GM10847 (cell line): ENCODE results near the gene FRMD1.

Experiments used
- POLR2A ChIP-seq: IDR thresholded peaks from 2 replicates; pipeline ENCODE4 v1.6.1; 2011; ENCODE audit not compliant: insufficient read length; ENCODE audit errors: extremely low read depth

The FRMD1 gene

DNA sequence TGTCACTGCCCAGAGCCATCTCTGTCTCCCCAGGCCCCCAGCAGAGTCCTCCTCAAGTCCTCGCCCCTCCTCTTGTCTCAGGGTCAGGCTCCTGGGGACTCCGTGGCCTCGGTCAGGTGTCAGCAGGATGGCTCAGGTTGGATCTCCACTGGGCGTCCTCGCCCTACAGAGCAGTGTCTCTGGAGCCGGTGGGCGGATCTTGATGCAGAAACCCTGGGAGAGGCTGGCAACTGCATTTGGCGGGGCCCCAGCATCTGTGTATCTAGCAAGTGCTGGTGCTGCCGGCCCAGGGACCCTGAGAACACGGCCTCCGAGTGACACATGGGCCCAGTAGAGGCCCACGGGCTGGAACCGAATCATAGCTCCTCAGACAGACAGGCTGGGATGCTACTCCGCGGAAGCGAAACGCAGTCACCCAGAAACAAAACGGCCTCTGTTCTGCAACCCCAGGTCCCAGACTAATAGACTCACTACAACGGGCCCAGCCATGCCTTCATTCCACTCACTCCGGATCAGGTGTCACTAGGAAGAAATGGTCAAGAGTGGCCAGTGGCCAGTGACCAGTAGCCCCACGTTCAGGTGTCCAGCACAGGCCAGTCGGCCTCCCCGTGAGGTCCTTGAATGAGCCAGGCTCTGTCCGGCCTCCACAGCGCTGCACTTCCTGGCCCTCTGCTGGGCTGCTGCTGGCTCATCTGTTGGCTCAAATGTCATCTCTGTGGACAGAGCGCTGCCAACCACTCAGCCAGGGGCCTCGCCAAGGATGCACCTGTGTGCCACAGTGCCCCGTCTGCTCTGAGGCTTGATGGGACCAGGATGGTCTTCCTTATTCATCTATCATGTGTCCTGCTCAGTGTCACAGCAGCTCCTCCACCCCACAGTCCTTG lies 12.6 kb upstream of the FRMD1 start:
- no peak for TF ChIP-seq POLR2A

DNA sequence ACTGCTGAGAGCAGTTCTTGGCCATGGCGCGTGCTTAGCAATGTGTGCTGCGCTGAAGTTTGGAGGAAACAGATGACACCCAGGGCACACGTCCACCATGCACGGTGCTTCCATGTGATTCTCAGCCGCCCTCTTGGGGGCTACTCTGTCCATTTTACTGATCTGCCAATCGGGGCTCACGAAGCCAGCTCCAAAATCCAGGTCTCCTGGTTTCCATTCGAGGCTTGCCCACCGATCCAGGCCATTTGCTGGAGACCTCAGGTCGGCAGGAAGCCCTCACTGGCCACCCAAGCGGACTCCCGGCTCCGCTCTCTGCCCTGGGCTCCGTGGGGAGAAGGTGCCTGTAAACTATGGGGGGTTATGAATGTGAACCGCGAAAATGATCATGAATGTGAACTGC lies 11.7 kb upstream of the FRMD1 start:
- no peak for TF ChIP-seq POLR2A

DNA sequence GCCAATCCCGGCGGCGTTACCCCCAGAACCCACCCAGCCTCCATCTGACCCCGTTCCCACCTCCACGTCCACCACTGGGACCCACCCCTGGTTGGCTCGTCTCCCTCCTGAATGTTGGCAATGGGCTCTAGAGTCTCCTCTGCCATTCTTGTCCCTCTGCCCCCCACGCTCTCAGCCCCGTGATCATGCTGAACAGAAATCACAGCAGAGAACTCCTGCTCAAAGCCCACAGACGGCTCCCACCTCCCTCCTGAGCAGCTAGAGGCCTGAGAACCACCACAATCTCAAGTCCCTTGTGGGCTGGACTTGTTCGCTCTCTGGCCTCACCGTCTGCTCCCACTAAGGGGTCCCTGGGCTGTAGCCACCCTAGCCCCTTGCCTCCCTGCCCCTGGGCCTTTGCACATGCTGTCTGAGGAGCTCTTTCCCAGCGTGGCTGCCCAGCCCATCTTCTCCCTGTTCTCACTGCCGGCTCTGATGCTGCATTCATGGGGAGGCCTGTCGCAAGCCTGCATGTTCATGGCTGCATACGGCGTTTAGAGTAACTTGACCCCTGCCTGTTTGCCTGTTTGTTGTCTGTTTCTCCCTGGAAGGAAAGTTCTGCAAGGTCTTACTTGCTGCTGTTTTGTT lies 11.2 kb upstream of the FRMD1 start:
- TF ChIP-seq POLR2A = no peak

GRCh38 chr6:168089186-168090063 lies 10.4 kb upstream of the FRMD1 start:
- TF ChIP-seq POLR2A = no peak

DNA sequence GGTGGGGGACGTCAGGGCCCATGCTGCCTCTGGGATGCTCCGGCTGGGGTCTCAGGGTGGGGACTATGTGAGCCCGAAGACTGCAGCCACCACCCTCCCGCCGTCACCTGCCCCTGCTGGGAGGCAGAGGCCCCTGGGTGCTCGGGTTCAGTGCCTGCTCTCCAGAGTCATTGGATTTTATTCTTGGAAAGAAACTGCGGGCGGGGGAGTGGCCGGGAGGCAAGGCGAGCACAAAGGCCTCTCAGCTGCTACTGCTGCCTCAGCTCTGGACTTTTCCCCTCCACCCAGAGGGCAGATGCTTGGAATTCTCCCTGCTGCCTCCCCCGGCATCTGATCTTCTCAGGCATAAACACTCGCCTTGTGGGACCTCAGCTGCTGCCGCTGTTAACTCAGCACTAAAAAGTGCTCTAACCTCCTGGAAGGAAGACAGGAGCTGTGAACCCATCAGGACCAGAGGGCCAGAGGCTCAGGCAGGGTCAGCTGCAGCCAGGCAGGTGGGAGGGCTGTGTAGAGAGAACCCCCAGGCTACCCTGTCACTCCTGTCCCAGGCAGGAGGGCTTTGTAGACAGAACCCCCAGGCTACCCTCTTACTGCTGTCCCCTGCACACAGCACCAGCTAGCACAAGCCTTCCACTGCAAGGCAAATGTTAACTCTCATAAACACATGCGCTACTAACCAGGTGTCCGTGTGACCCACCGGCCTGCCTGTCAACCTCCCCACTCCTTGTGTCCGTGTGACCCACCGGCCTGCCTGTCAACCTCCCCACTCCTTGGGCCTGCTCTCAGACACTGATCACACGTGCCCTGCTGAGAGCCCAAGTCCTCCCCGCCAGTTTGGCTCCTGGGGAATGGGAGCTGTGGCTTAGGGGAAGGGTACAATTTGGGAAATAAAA lies 9.4 kb upstream of the FRMD1 start:
- no peak for TF ChIP-seq POLR2A

- TF ChIP-seq POLR2A = no peak
Observed at GRCh38 chr6:168087436-168088160, 8.6 kb upstream of the FRMD1 start.

- TF ChIP-seq POLR2A = no peak
Observed at GRCh38 chr6:168086616-168087015, 7.6 kb upstream of the FRMD1 start.

- TF ChIP-seq POLR2A = no peak
Observed at GRCh38 chr6:168086066-168086465, 7.1 kb upstream of the FRMD1 start.

GRCh38 chr6:168084465-168085160 lies 5.6 kb upstream of the FRMD1 start:
- TF ChIP-seq POLR2A = no peak

DNA sequence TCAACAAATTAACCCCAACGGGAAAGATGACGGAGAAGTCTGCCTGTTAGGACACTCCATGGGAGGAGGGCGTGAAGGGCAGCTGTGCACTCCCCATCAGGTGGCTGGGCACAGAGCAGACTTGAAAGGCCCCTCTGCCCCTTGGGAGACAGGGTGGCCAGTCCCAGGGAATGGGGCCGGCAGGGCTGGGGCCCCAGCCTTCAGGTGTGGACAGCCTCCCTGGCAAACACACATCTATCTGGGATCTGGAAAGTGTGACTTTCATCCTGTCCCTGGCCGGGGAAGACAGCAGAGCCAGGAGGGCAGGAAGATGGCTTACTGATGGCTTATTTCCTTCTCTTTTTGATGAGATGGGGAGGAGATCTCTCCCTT lies 4.5 kb upstream of the FRMD1 start:
- TF ChIP-seq POLR2A = no peak

DNA sequence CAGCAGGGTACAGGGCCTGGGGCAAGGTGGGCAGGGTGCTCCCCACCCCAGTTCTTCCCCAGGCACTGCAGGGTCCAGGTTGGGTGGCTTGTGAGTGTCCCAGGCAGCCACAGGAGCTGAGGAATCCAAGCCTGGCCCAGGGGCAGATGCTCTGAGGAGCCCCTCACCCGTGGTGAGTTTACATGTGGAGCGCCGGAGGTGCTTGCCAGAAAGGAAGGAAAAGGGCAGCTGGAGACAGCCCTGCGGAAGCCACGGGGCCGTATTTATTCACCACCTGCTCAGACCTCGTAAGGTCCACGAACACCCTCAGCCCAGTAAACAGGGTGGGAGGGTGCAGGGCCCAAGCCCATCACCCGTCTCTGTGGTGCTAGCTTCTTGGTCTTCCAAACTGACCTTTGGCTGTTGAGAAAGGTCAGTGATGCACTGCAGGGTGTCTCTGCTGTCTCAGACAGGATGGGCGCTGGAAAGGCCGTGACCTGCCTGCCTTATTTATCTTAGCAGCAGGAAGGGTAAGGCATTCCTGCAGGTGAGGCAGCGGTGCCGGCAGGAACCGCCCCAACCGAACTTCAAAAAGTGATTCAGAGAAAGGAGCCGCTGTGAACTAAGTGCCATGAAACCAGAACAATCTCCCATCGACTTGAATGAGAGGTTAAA lies 4.0 kb upstream of the FRMD1 start:
- no peak for TF ChIP-seq POLR2A

DNA sequence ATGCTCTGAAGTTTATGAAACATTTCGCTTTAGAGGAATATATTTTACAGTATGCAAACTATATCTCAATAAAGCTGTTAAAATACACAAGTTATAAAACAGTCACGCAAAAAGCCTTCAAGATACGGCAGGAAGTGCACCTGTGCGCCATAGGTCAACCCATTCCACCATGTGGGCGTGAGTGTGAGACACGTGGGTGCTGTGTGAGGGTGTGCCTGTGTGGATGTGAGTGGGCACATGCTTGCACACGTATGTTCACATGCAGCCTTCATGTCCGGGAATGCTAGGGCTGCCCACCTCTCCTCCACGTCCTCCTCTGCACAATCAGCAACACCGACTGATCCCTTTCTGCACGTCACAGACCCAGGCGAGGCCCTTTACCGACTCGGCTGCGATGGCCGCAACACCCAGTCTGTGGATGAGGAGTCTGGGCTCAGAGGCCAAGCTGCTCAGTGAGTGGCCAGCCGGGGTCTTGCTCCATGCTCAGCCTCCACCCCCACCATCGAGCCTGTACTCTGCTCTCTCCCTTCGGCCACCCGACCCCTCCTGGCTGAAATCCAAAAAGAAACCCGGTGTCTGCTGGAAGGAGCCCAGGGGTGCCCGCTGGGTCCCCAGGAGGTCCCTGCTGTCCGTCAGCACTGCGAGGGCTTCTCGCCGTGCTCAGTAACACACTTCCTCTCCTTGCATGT lies 3.0 kb upstream of the FRMD1 start:
- no peak for TF ChIP-seq POLR2A
